Dendritic cell treated with granulocyte-macrophage colony-stimulating factor and Interleukin-4, amounts not matched to agents 40 ng/mL and 50 ng/mL, for 4 days (primary cell): Measurements from ENCODE around the gene CYSLTR2.

Source experiments
- H3K27ac Mint-ChIP-seq: one replicate; pipeline ENCODE4 v1.8.0; 2022; ENCODE audit warnings: mild to moderate bottlenecking, mixed read lengths
- H3K27me3 Mint-ChIP-seq: one replicate; pipeline ENCODE4 v1.8.0; 2022; ENCODE audit warnings: mild to moderate bottlenecking, mixed read lengths
- H3K36me3 Mint-ChIP-seq: one replicate; pipeline ENCODE4 v1.8.0; 2022; ENCODE audit warnings: low read depth, mixed read lengths
- H3K4me1 Mint-ChIP-seq: one replicate; pipeline ENCODE4 v1.8.0; 2022; ENCODE audit warnings: low read depth, mixed read lengths
- H3K4me3 Mint-ChIP-seq: one replicate; pipeline ENCODE4 v1.8.0; 2022; ENCODE audit warnings: mild to moderate bottlenecking, moderate library complexity, mixed read lengths
- H3K9me3 Mint-ChIP-seq: one replicate; pipeline ENCODE4 v1.8.0; 2022; ENCODE audit warnings: mixed read lengths
- intact Hi-C: fragments of 100-400 bp; cut with micrococcal nuclease; formaldehyde crosslinking; loops from one replicate; pipeline ENCODE4 v1.15.0; 2022

The CYSLTR2 gene

DNA sequence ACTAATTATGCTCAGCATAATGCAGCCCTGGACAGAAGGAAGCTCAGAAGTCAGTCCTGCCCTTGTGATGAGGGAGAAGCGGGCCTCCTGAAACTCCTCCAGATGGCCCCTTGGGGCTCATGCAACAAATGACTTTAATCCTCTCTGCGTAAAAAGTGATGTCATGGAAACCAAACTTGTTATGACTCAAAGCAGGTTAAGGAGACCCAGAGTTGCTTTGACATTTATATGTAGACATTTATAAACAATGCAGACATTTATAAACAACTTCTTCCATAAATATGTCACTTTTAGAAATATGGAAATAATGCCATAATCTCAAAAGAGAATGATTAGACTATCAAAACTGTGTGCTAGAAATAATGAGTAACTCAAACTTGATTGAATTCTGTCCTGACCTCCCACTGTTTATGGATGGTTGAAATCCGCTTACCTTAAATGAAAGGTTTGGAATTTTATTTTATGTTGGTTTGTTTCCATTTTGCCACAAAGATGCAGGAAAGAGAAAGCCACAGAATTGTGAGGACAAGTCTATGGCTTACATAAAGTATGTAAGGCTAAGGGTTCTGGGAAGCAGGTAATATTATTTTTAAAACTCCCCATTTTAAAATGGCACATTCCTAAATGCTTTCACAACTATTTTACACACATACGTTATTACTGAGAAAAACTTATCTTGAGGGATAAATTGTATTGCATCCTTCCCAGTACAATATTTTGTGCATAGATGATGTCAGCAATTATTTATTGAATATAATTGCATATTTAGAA is 73.7 kb downstream of the CYSLTR2 start:
- no peak overlapping the region for H3K27ac Mint-ChIP-seq
- peaks cover 23% of the 10 kb centered on the region for H3K4me1 Mint-ChIP-seq
- H3K36me3 Mint-ChIP-seq = no peaks in the 10 kb centered on the region
- H3K9me3 Mint-ChIP-seq = peaks cover 12% of the 10 kb centered on the region
- H3K4me3 Mint-ChIP-seq = no peak overlapping the region
- intact Hi-C loops = no loop called here
- no peaks in the 10 kb centered on the region for H3K27me3 Mint-ChIP-seq

DNA sequence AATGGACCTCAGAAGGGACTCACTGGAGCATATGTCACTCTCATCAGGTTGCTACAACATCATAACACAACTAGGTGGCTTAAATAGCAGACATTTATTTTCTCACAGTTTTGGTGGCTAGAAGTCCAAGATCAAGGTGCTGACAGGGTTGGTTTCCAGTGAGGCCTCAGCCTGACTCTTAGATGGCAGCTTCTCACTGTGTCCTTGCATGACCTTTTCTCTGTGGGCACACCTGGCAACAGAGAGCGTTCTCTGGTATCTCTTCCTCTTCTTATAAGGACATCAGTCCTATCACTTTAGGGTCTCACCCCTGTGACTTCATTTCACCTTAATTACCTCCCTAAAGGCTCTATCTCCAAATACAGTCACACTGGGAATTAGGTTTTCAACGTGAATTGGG is 74.5 kb downstream of the CYSLTR2 start:
- intact Hi-C loops = no loop called here
- peaks cover 23% of the 10 kb centered on the region for H3K4me1 Mint-ChIP-seq
- peaks cover 12% of the 10 kb centered on the region for H3K9me3 Mint-ChIP-seq
- no peaks in the 10 kb centered on the region for H3K27me3 Mint-ChIP-seq
- H3K27ac Mint-ChIP-seq = no peak overlapping the region
- H3K36me3 Mint-ChIP-seq = no peaks in the 10 kb centered on the region
- no peak overlapping the region for H3K4me3 Mint-ChIP-seq

DNA sequence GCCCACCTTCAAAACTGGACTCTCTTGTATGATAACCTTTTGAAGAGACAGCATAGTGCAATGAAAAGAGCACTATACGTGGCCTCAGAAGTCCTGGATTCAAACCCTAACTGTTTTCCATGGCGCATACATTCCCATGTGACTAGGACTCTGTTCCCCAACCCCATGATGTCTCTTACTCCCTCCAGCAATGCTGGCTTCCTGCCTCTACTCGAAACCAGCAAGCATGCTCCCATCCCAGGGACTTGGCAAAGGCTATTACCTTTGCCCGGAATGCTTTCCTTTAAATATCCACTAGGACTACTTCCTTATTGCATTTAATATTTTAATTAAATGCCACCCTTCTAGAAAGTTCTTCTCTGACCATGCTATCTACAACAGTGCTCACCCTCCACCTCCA is 75.1 kb downstream of the CYSLTR2 start:
- no peak overlapping the region for H3K4me3 Mint-ChIP-seq
- peaks cover 8% of the 10 kb centered on the region for H3K9me3 Mint-ChIP-seq
- peaks cover 28% of the 10 kb centered on the region for H3K4me1 Mint-ChIP-seq
- intact Hi-C loops = no loop called here
- H3K27me3 Mint-ChIP-seq = no peaks in the 10 kb centered on the region
- no peak overlapping the region for H3K27ac Mint-ChIP-seq
- H3K36me3 Mint-ChIP-seq = no peaks in the 10 kb centered on the region

DNA sequence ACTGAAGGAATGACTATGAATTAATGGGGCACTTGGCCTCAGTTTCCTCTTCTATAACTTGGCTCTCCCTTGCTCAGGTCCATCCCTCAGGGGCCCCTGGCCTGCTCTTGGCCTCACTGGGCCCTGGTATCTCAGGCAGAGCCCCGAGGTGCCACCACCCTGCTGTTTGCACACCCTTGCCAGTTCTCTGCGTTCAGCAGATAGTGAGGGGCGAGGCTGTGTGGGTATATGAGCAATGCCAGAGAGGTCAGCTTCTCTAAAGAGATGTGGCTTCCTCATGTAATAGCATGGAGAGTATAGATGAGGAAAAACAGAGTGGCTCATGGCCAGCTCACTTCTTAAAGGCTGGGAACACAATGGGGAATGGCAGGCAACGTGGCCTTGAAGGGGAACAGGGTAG is 76.1 kb downstream of the CYSLTR2 start:
- intact Hi-C loops = no loop called here
- peaks cover 31% of the 10 kb centered on the region for H3K4me1 Mint-ChIP-seq
- H3K27me3 Mint-ChIP-seq = no peaks in the 10 kb centered on the region
- H3K27ac Mint-ChIP-seq = no peak overlapping the region
- no peaks in the 10 kb centered on the region for H3K9me3 Mint-ChIP-seq
- H3K4me3 Mint-ChIP-seq = no peak overlapping the region
- H3K36me3 Mint-ChIP-seq = no peaks in the 10 kb centered on the region

DNA sequence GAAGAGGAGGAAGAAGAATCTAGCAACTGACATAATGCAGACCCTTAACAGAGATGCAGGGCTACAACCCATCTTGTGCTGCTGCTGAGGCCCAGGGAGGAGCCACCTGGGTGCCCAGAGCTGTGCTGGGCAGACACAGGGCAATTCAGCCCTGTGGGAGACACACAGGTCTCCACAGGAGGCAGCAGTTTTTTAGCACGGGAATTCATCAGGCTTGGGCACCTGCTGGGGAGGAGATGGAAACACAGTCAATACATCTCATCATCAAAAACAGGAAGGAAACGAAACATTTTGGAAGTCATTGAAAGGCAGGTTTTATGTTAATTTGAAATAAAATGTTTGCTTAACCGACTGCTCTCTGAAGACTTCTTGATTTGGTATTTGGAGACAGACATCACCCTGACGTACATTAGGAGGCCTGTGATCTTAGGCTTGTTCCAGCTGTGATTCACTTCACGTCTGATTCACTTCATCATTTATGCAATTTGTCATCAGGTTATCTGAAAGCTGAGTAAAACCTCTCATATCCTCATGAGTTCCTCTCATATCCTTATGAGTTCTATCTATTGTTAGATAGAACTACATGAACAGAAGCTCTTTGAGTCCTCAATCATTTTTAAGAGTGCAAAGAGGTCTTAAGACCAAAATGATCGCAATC is 77.4 kb downstream of the CYSLTR2 start:
- no peak overlapping the region for H3K4me3 Mint-ChIP-seq
- no peaks in the 10 kb centered on the region for H3K9me3 Mint-ChIP-seq
- H3K36me3 Mint-ChIP-seq = no peaks in the 10 kb centered on the region
- intact Hi-C loops = no loop called here
- no peaks in the 10 kb centered on the region for H3K27me3 Mint-ChIP-seq
- no peak overlapping the region for H3K27ac Mint-ChIP-seq
- peaks cover 31% of the 10 kb centered on the region for H3K4me1 Mint-ChIP-seq

DNA sequence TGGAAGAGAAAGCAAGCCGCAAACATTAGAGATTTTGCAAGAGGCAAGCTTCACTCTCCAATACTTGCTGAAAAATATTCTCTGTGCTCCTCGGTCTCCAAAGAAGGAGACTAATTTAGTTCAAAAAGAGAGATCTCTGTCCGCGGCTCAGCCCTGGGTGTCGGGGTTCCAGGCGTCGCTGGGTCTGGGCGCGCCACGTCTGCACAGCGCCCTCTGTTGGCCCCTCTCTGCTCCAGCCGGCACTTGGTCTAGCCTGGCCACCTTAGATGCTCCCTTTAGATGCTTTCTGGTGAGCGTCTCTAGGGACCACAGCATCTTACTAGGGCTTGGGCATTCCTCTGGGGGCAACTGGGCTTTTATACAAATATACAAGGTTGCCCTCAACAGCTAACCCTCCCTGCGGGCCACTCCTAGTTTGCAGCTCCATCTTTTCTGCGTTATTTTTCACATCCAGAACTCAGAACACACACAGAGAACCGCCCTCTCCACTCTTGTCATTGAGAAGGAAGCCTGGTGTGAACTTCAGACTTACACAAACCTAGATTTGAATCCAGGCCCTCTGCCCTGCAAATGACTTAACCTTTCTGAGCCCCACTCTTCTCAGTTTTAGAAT is 78.3 kb downstream of the CYSLTR2 start:
- Mint-ChIP-seq H3K27ac (no peak overlapping the region), H3K9me3 (no peaks in the 10 kb centered on the region), H3K4me3 (peak overlapping the region; percentile 73), H3K4me1 (peaks cover 31% of the 10 kb centered on the region), H3K27me3 (no peaks in the 10 kb centered on the region), H3K36me3 (no peaks in the 10 kb centered on the region)
- intact Hi-C loops = loop anchor here (1.0 kb wide), 2 partner anchors 37 to 137 kb away; no protein-coding TSS in a partner anchor

DNA sequence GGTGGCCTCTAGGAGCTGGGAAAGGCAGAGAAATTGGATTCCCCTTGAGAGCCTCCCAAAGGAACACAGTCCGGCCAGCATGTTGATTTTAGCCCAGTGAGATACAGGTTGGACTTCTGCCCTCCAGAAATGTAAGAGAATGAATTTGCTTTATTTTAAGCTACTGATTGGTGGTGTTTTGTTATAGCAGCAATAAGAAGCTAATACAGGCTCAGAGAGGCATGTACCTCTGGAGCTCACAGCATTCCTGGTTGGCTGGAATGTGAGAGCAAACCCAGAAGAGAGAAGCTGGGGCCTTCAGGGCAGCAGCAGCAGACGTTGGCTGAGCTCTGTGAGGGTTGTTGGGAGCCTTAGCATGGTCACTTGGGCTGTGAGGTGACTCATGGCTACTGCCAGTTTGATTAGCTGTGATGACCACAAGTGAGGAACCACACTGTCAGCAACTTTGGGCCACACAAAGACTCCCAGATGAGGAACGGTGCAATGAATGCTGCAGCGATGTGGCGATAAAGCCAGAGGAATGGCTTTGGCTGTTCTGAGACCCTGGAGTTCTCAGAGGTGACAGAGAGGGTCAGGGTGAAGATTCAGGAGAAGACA is 80.1 kb downstream of the CYSLTR2 start:
- Mint-ChIP-seq H3K4me3 (no peak overlapping the region), H3K27ac (no peak overlapping the region)
- intact Hi-C loops = no loop called here

DNA sequence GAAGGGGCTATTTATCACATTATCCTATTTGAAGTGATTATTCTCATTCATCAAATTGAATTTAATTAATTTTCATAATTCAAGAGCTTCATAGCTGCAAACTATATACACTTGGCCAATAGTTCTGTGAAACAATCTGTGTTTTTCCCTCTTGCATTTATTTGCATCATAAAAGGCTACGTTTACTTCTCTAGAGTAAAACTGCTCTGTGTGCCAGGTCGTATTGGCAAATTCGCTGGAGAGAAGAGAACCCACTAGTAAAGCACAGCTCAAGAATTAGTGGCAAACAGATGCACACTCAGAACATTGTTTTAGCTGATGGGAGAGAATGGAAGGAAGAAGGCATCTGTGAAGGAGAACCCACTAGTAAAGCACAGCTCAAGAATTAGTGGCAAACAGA is 81.8 kb downstream of the CYSLTR2 start:
- Mint-ChIP-seq H3K4me3 (no peak overlapping the region), H3K9me3 (no peaks in the 10 kb centered on the region), H3K27ac (no peak overlapping the region), H3K27me3 (peaks cover under 1% of the 10 kb centered on the region), H3K36me3 (no peaks in the 10 kb centered on the region), H3K4me1 (peaks cover 35% of the 10 kb centered on the region)
- intact Hi-C loops = no loop called here

More for the DNA sequence above, 80.1 kb downstream of the CYSLTR2 start:
- no peaks in the 10 kb centered on the region for H3K9me3 Mint-ChIP-seq
- no peaks in the 10 kb centered on the region for H3K27me3 Mint-ChIP-seq
- H3K36me3 Mint-ChIP-seq = no peaks in the 10 kb centered on the region
- peaks cover 37% of the 10 kb centered on the region for H3K4me1 Mint-ChIP-seq

DNA sequence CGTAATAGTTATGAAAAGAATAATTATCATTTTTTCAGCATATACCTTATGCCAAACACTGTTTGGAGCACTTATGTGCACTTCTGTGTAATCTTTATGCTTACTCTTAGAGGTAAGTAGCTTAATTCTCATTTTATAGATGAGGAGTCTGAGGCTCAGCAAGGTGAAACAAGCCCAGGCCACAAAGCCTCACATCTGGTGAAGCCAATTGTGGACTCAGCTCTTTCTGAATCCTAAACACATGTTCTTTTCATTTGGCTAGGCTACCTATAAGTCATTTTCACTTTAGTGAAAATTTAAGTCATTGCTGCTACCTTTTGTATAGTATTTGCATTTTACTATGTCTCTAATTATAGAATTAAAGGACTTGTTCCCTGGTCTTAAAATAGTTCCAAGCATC is 84.0 kb downstream of the CYSLTR2 start:
- Mint-ChIP-seq H3K27ac (no peak overlapping the region), H3K4me1 (peaks cover 20% of the 10 kb centered on the region), H3K36me3 (no peaks in the 10 kb centered on the region), H3K27me3 (peaks cover 2% of the 10 kb centered on the region), H3K4me3 (no peak overlapping the region), H3K9me3 (no peaks in the 10 kb centered on the region)
- intact Hi-C loops = no loop called here

DNA sequence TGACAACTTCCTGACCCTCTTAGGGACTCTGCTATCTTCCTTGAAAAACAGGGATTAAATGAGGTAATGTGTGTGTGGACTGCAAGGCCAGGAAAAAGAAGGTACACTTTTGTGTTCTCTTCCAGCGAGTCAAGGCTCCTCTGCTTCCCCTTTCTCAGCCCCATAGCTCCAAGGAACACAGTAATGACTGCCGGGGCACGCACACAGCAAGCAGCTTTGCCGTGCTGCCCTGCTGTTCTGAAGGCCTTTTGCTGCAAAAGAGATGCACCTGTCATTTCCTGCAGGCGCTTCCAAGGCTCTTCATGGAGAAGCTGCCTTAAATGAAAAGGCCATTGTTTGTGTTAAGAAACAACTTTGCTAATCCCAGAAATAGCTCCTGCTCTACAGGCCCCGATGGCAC is 84.6 kb downstream of the CYSLTR2 start:
- Mint-ChIP-seq H3K4me1 (peaks cover 20% of the 10 kb centered on the region), H3K4me3 (no peak overlapping the region), H3K27me3 (peaks cover 2% of the 10 kb centered on the region), H3K36me3 (no peaks in the 10 kb centered on the region), H3K9me3 (peaks cover 1% of the 10 kb centered on the region), H3K27ac (no peak overlapping the region)
- intact Hi-C loops = no loop called here

DNA sequence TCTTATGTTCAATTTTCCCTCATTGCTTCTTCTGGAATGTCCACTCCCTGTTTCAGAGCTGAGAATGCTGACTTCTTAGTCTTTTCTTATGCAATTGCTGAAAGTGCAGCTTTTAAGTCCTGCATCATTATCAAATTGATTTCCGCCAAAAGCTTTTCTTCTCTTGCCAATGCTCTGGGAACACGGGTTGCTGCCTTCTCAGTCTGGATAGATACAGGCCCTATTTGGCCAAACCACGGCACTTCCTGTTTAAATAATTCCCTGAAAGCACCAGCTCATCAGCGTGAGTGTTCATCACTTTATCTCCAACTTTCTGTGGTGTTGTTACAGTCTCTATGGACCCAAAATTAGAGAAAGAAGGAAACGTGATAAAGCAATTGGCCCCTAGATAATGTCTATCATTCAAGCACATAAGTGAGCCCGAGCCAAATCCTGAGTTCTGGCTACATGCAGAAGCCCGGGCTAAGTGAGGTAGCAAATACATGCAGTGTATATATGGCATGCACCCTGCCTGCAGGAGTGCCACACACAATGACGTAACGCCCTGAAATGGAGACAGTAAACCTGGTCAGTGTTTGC is 85.7 kb downstream of the CYSLTR2 start:
- intact Hi-C loops = no loop called here
- Mint-ChIP-seq H3K4me3 (no peak overlapping the region), H3K27ac (no peak overlapping the region), H3K27me3 (peaks cover 2% of the 10 kb centered on the region), H3K9me3 (peaks cover 7% of the 10 kb centered on the region), H3K36me3 (no peaks in the 10 kb centered on the region), H3K4me1 (peaks cover 12% of the 10 kb centered on the region)

DNA sequence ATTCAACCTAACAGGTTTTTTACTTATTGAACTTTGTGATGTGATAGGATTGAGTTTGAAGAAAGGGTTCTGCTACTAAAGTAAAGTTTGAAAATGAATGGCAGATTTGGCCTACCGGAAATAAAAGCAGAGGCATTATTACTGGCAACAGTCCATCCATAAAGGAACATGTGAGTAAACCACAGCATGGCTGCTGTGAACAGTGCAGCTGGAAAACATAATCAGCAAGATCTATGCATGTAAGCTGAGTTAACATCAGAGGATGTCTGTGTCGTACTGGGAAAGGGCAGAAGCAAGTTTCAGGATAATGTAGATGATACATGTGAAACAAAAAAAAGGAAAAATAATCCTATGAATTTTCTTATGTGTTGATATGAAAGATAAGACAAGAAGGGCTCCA is 87.6 kb downstream of the CYSLTR2 start:
- H3K4me1 Mint-ChIP-seq = peaks cover 12% of the 10 kb centered on the region
- H3K27ac Mint-ChIP-seq = no peak overlapping the region
- peaks cover 7% of the 10 kb centered on the region for H3K9me3 Mint-ChIP-seq
- peaks cover 2% of the 10 kb centered on the region for H3K27me3 Mint-ChIP-seq
- intact Hi-C loops = no loop called here
- no peak overlapping the region for H3K4me3 Mint-ChIP-seq
- no peaks in the 10 kb centered on the region for H3K36me3 Mint-ChIP-seq

DNA sequence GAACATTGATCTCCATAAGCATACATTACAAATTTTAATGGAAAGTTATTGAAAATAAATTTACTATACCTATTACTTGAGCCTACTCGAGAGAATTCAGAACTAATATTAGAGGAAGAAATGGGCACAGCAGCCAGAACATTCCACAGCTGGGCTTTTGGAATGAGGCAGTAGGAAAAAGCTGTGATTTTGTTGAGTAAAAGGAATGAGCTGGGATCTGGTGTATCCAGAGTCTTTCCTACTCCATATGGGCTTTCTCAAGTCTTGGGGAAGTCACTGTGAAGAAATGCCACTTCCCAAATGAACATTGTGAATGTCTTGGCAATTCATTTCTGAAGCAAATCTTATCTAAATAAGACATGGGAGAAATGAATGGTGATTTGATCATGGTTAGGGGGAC is 93.1 kb downstream of the CYSLTR2 start:
- Mint-ChIP-seq H3K36me3 (no peaks in the 10 kb centered on the region), H3K4me3 (no peak overlapping the region), H3K4me1 (peaks cover 7% of the 10 kb centered on the region), H3K9me3 (peaks cover 7% of the 10 kb centered on the region), H3K27ac (no peak overlapping the region), H3K27me3 (no peaks in the 10 kb centered on the region)
- intact Hi-C loops = no loop called here

DNA sequence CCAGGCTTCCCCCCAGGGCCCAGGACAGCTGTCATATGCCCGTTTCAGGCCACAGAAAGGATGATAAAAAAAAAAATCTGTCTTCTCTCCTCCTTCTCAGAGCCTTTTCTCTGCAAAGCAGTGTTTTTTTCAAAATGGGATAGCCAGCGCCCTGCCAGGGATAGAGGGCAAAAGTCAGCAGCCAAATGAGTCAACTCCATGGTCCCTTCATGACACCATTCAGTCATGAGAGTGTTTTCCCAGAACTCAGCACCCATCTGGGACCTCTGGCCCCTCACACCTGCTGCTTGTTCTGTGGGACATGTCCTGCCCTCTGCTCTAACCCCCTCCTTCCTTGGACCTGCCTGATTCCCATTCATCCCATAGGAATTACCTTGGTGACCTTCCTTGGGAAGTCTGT is 95.0 kb downstream of the CYSLTR2 start:
- H3K27ac Mint-ChIP-seq = no peak overlapping the region
- intact Hi-C loops = no loop called here
- H3K36me3 Mint-ChIP-seq = no peaks in the 10 kb centered on the region
- H3K9me3 Mint-ChIP-seq = peaks cover 2% of the 10 kb centered on the region
- H3K4me3 Mint-ChIP-seq = no peak overlapping the region
- H3K4me1 Mint-ChIP-seq = peaks cover 7% of the 10 kb centered on the region
- H3K27me3 Mint-ChIP-seq = no peaks in the 10 kb centered on the region
